ENCODE data around the gene ZNF664. TPM values are rescaled to one million over a fixed set of nuclear protein-coding genes. Genes with fewer than 3 reads are reported as not detected.
"Not testable (repeated sequence)": the region's sequence is repeated elsewhere in the genome, so short reads cannot be mapped to it uniquely, and the experiment has no call there.

The ZNF664 gene
- polyA plus RNA-seq, 3 donors, result 161 to 181 (median 171) TPM

DNA sequence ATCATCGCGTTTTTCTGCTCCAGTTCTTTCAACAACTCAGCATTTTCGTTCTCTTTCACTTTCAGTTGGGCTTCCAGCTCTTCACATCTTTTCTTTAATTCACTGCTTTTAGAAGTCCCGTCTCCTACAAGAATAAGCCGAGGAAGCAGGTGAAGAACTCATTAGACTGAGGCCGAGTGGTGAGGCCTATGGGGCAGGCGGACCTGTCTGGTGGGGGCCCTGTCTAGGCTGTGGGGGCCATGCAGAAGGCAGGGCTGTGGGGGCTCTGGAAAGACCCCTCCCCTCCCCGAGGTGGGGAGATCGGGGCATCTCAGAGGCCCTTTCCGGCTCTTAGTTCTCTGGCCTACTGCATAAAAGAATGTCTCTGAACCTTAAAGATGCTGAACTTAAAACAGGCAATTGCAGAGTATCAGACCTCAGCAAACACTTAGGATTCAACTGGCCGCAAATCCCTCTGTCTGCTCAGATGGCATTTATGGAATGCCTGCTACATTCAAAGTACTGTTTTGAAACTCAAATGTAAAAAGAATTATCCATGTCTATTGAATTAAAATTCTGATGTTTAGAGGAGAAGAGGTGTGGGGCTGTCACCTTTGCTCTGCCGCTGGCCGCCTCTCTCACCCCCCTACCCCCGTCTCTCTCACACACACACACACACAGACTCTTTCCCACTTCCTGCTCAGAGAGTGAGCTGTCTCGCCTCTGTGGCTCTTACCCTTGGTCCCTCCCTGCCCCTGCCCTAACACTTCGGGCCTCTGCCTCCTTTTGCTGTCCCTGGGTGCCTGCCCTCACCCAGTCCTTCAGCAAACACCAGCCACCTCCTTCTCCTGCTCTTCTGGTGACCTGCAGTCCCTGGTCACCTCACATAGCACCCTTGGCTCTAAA is 35.1 kb upstream of the ZNF664 start:
- DNase-seq (ENCODE audit: extremely low read depth in 1 of 11, low read depth in 9 of 11, low spot score in 4 of 11), result no peak

DNA sequence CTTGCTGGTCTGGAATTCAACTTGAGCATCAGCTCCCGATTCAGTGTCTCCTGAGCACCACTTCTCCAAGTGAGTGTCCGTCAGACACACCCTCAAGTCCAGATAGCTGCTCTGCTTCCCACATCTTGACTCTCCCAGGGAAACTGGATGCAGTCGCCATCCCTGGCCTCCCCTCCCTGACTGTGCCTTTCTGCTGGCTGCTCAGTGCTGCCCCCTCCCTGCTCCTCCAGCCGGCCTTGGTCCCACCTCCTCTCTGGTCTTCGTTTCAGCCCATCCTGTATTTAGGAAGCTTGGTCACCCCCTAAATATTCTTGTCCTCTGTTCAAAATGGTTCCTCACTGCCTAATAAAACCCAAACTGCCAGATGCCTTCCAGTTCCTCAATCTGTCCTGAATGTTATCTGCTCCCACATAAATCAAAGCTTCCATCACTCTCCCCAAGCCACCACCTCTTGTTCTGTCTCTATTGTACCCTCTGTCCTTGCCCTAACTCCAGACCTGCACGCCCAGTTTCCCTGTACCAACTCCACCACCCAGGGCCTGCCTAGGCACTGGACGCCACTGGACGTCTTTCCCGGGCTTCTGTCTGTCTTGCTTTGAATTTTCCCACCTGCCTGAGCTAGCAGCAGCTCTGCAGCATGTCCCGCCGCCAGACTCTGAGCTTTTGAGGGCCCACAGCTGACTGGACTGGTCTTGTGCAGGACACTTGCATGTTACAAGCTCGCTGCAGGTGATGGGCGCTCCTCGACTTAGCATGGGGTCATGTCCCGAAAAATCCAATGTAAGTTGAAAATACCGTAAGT is 34.1 kb upstream of the ZNF664 start:
- DNase-seq (ENCODE audit: extremely low read depth in 1 of 11, low read depth in 9 of 11, low spot score in 4 of 11), result no peak

DNA sequence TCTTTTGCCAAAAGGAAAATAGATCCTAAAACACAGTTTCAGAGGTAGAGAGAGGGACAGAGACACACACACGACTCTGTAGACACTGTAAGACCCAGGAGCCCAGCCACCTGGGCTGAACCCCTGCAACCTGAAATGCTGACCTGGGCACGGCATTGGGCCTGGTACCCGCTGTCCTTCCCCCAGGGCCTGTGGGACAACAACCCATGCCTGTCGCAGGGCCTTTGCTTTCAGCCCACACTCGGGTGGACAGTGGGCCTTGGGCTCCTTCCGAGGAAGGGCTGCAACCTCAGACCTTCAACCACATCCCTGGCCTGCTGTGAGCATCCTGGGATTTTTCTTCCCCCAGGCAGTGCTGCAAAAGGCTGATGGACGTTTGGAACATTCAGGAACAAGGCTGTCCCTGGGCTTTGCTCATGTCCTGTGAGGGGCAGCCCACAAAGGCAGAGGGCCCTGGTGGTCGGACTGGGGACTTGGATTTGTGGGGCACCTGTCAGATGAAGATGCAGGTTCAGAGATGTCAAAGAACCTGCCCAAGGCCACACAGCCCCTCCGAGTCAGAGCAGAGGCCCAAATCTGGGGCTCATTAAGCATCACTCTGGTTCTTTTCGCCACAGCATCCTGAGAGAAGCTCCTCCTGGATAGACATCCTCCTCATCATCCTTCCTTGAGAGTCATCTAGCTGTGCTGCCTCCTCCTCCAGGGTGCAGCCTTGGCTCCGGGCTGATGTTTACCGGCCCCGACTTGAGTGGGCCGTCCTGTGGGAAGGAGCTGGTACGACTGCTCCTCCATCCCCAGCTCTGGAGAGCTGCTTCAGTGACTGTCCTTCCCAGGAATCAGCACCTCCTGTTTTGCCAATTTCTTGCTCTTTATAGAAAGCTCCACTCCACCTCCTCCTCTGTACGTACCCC is 33.0 kb upstream of the ZNF664 start:
- DNase-seq (ENCODE audit: extremely low read depth in 1 of 11, low read depth in 9 of 11, low spot score in 4 of 11), result no peak

DNA sequence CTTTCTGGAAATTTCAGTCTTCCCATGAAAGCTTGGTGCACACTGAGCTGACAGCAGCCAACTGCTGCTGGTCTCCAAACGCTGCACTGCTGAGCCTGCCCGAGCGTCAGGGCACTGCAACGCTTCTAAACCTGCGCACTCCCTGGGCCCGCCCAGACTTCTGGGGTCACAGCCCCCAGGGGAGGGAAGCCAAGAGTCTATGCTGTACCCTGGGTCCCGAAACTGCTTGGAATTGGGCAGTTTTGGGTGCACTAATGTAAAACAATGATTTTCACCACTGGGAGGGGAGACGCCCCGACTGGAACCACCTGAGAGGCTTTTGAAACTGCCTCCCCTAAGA is 32.4 kb upstream of the ZNF664 start:
- DNase-seq (ENCODE audit: extremely low read depth in 1 of 11, low read depth in 9 of 11, low spot score in 4 of 11), result no peak

DNA sequence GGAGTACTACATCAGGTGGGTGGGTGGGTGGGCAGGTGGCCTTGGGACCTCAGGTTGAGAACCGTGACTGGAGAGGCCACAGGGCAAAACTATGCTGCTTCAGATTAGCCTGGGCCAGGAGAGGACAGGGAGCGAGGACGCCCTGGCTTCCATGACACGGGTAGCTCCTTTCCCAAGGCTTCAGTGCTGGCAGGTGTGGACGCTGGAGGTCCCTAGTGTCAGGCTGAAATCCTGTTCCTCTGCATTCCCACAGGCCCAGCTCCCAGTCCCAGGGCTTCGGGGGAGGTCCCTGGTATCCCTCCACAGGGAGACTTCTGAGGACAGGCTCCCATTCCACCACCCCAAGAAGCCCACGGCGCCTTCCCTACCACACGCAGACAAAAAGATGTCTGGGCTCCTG is 32.0 kb upstream of the ZNF664 start:
- no peak for DNase-seq (ENCODE audit: extremely low read depth in 1 of 11, low read depth in 9 of 11, low spot score in 4 of 11)

DNA sequence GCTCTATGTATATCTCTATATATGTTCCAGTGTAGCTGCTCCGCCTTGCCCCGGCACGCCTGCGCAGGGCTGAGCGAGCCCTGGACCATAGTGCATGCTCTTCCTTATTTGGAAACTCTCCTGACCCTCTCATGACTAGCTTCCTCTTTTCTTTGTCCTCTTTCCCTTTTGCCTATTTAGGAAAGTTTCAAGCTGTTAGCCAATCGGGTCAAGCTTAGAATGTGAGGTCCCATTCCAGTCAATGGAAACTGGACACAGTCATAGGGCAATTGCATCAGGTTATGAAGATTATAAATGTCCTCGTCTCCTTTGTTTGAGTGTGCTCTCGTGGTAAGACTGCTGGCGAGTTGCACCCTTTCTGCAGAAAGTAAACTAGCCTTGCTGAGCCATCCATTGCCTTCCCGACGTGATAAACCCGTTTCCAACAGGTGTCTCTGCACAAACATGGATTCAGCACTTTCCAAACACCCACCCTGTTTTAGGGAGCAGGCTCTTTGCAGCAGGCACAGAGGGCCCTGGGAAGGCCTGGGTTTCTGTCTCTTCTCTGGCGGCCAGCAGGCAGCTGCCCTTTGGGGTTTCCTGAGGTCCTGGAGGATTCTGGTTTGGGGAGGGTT is 31.3 kb upstream of the ZNF664 start:
- DNase-seq (ENCODE audit: extremely low read depth in 1 of 11, low read depth in 9 of 11, low spot score in 4 of 11), result no peak

DNA sequence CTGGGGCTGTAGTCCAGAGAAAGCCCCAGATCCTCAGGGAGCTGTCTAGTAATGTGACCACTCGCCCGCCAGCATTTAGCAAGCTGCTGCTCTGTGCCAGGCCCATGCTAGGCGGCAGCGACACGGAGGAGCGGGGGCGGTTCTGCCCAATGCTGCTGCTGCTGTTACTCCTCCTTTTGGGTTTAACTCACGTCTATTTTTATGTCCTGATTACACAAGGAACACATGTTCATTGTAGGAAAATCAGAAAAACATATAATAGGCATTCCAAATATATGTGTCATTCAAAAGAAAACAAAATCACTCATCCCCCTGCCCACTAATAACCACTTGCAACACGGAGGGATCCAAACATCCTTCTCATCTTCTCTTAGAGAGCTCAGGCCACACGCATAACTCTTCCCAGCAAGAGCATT is 30.8 kb upstream of the ZNF664 start:
- DNase-seq (ENCODE audit: extremely low read depth in 1 of 11, low read depth in 9 of 11, low spot score in 4 of 11), result no peak

DNA sequence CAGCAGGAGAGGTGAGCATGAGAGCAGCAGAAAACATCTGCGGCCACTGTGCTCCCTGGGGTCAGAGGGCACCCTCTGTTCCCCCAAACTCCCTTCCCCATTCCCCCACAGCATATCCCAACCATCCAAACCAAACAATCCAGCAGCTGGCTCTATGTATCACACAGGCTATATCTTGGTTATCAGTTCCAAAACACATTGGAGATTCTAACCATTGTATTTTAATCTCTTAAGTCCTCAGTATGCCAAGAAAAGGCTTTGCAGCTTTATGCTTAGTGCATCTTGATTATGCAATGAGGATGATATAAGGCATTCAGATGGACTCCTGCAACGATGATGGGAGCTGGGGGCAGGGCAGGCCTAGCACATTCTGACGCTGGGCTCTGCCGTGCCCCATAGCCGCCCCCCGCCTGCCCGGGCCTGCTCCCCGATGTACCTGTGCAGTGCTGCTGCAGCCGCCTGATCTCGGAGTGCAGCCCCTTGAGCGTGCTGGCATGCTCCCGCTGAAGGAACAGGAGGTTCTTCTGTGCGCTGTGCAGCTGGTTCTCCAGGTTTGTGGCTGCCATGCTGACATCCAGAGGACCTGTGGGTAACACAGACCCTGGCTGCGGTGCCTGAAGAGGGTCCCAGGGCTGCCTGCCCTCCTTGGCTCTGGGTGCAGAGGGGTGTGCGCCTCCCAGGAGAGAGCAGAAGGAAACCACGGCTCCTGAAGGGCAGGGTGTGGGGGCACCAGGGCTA is 29.9 kb upstream of the ZNF664 start:
- no peak for DNase-seq (ENCODE audit: extremely low read depth in 1 of 11, low read depth in 9 of 11, low spot score in 4 of 11)

DNA sequence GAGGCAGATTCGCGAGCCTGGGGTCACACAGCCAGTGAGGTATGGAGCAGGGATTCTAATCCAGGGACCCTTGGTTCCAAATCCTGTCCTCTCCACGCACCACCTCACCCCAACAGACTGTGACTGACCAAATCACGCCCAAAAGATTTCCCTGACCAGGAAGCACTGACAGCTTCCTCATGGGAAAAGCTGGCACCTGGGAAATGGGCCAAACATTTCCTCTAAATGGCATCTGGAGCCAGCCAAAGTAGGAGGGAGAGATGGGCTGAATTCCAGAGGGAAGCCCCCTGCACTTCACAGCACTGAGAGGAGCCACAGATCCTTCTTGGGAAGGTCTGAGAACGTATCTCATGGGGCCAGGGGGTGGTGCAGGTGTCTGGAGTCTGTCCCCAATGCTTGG is 29.2 kb upstream of the ZNF664 start:
- no peak for DNase-seq (ENCODE audit: extremely low read depth in 1 of 11, low read depth in 9 of 11, low spot score in 4 of 11)

DNA sequence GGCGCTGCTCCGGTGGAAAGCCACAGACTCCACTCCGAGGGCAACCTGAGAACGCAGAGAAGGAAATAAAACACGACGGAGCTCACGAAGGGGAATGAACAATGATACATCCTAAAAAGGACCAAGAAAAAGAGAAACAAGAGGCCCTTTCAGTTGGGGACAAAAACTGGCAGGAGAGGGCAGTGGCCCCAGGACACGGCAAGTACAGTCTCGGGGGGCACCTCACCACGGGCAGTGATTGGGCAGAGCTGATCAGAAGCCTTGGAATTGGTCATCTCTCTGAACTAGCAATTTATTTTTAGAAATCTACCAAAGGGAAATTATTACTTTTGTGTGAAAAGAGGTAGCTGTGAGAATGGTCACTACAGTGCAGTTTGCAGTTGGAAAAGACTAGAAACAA is 28.3 kb upstream of the ZNF664 start:
- DNase-seq (ENCODE audit: extremely low read depth in 1 of 11, low read depth in 9 of 11, low spot score in 4 of 11), result no peak

DNA sequence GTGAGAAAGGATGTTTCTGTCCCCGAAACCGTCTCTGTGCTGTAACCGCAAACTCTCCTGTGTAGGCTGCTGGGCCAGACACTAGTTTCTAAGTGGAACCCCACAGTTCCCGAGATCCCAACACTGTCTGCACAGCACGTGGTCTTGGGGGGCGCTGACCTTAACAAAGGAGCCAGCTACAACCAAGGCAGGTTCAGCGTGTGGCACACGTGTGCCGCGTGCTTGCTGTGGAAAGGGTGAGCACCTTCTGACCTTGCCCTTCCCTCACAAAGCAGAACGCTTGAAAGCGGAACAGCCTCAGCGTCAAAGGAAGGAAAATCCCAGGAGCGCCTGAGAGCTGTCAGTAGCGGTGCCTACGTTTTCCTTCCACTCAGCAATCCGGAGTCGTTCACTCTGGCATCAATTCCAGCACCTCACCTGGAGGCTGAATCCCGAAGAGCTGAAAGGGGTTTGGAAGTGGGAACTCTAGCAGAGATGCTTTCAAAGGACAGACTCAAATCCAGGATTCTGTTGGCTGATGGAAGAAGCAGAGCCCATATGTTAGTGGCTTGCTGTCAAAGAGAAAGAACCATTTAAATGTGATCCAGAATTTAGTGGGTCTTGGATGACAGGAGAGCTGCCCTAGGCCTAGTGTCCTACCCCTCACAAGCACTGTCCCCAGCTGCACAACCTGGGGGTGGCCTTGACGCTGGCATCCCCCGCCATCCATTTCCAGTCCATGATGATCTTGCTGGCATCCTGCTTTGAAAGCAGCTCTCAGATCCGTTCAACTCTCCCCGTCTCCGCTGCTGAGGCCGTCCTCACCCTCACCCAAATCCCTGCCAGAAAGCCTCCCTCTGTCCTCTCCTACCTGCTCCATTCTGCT is 27.5 kb upstream of the ZNF664 start:
- DNase-seq (ENCODE audit: extremely low read depth in 1 of 11, low read depth in 9 of 11, low spot score in 4 of 11), result no peak

DNA sequence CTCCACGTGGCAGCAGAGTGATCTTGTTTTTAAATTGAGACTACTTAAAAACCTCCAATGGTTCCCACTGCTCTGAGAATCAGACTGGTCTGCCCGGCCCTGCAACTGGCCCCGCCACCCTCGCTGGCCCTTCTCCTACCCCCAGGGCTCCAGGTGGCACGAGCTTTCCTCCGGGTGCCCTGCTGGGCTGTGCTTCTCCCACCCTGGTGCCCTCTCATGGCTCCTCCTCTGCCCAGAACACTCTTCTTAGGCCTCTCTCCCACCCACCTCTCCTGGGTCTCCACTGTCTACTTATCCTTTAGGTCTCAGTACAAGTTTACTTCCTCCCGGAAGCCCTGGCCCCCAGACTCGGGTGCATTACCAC is 26.9 kb upstream of the ZNF664 start:
- no peak for DNase-seq (ENCODE audit: extremely low read depth in 1 of 11, low read depth in 9 of 11, low spot score in 4 of 11)

DNA sequence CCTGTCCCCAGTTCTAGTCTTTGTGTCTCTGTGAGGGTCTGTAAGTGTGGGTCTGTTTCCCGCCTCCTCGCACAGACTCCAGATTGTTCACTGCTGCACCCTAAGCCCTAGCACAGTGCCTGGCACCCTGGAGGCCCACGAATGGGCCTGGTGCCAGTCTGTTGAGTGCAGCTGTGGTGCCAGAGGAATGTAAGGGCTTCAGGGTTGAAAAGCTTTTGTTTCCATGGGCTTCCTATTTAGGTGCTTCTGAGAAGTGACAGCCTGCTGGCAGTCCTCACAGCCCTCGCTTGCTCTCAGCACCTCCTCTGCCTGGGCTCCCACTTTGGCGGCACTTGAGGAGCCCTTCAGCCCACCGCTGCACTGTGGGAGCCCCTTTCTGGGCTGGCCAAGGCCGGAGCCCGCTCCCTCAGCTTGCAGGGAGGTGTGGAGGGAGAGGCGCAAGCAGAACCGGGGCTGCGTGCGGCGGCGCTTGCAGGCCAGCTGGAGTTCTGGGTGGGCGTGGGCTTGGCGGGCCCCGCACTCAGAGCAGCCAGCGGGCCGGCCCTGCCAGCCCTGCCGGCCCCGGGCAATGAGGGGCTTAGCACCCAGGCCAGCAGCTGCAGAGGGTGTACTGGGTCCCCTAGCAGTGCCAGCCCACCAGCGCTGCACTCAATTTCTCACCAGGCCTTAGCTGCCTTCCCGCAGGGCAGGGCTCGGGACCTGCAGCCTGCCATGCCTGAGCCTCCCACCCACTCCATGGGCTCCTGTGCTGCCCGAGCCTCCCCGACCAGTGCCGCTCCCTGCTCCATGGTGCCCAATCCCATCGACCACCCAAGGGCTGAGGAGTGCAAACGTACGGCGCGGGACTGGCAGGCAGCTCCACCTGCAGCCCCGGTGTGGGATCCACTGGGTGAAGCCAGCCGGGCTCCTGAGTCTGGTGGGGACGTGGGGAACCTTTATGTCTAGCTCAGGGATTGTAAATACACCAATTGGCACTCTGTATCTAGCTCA is 26.2 kb upstream of the ZNF664 start:
- DNase-seq (ENCODE audit: extremely low read depth in 1 of 11, low read depth in 9 of 11, low spot score in 4 of 11), result not testable (repeated sequence)

DNA sequence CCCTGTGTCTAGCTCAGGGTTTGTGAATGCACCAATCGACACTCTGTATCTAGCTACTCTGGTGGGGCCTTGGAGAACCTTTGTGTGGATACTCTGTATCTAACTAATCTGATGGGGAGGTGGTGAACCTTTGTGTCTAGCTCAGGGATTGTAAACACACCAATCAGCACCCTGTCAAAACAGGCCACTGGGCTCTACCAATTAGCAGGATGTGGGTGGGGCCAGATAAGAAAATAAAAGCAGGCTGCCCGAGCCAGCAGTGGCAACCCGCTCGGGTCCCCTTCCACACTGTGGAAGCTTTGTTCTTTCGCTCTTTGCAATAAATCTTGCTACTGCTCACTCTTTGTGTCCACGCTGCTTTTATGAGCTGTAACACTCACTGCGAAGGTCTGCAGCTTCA is 25.5 kb upstream of the ZNF664 start:
- not testable (repeated sequence) for DNase-seq (ENCODE audit: extremely low read depth in 1 of 11, low read depth in 9 of 11, low spot score in 4 of 11)

DNA sequence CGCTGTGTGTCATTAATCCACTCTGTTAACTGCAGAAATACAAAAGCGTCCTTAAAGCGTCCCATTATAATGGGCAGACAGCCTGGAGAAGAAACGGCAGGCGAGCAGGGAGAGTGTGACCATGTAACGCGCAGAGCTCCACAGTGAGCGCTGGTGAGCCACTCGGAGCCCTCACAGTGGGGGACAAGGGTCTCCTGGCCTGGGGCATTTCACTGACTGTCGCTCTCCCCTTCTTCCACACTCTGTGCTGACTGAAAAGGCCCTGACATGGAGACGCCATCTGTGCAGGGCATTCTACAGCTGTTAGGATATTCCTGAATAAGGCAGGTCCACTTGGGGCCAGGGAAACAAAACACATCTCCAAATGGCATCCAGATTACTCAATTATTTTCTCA is 24.6 kb upstream of the ZNF664 start:
- no peak for DNase-seq (ENCODE audit: extremely low read depth in 1 of 11, low read depth in 9 of 11, low spot score in 4 of 11)
